ENCODE measurements around the gene ASPA.

GRCh38 chr17:3472137-3472536 lies 3.7 kb upstream of the ASPA start:
- TF ChIP-seq CTCF (conservative IDR thresholded peaks at IDR 0.05 in 1 of 2, IDR thresholded peaks at IDR 0.05 in 1 of 2; ENCODE audit: extremely low read depth in 1 of 2, insufficient read depth in 1 of 2, low read depth in 1 of 2, low read length in 2 of 2) (no peak), EZH2 (IDR thresholded peaks at IDR 0.05; ENCODE audit: borderline replicate concordance, low read length) (no peak)

All from mammary epithelial cell (primary cell).